Measurements from ENCODE around the gene SLC37A4.
"Not testable (repeated sequence)": the region's sequence is repeated elsewhere in the genome, so short reads cannot be mapped to it uniquely, and the experiment has no call there.

SLC37A4 gene

DNA sequence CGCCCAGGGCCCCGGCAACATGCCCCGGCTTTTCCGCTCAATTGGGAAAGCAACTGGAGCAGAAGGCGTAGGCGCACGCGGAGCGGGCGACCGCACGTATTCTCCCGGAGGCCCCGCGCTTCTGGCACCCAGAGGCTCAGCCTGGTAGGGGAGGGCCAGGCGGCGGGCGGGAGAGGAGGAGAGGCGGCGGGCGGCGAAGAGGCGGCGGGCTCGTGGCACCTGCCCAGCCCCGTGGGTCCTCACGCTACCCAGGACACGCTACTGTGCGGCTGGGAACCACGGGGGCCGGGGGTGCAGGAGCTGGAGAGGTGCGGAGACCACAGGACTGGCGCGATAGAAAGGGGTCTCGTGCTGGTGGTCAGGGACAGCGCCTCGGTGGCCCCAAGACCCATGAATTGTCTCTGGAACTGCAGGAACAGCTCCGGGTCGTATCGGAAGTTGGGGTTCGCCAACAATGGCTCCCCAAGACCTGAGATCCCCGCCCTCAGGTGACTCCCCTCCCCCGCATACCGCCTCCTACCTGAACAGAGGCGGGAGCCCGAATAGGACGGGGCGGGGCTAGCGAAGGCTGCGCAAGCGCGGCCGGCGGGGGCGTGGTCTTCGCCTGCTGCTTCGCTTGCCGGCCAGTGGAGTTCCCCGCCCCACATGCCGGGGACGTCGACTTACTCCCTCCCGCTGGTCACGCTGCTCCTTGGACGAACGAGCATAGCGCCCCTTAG is at the start of gene SLC37A4:
Gene SLC37A4, minus strand, starts transcription at position 549 of the 719 bp plus-strand sequence.
- H3K9ac ChIP-seq (ENCODE audit: low read depth, low read length) = peak within 1 kb of the TSS; percentile 82
- H3K4me1 ChIP-seq (ENCODE audit: insufficient read depth, low read length) = peaks cover 12% of the 10 kb centered on the region; the same call in 1 of the 2 replicates
- H3K9me3 ChIP-seq (ENCODE audit: control insufficient read depth, insufficient read depth, low read length) = no peaks in the 10 kb centered on the region
- peaks cover 8% of the 10 kb centered on the region for H3K36me3 ChIP-seq (ENCODE audit: insufficient read depth, low read length)

DNA sequence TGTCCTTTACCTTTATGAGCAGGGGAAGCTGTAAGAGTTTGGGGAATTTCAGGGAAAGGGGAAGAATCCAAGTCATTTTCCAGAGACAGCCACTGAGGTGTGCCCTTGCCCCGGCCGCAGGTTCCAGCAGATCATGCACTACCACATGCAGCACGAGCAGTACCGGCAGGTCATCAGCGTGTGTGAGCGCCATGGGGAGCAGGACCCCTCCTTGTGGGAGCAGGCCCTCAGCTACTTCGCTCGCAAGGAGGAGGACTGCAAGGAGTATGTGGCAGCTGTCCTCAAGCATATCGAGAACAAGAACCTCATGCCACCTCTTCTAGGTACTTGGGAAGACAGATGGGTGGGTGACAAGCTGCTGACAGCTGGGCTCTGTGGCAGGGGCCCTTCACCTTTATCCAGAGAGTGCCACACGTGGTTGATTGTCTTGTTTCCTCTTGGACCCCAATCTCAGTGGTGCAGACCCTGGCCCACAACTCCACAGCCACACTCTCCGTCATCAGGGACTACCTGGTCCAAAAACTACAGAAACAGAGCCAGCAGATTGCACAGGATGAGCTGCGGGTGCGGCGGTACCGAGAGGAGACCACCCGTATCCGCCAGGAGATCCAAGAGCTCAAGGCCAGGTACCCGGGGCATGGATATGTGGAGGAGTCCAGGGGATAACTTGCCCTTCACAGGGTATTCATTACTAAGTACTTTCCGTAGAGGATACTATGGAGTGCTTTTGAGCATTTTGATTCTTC is 48.2 kb upstream of the SLC37A4 start:
- Histone ChIP-seq H3K9ac (ENCODE audit: low read depth, low read length) (no peak overlapping the region), H3K4me1 (ENCODE audit: insufficient read depth, low read length) (no peaks in the 10 kb centered on the region), H3K9me3 (ENCODE audit: control insufficient read depth, insufficient read depth, low read length) (no peaks in the 10 kb centered on the region), H3K36me3 (ENCODE audit: insufficient read depth, low read length) (peaks cover 13% of the 10 kb centered on the region)

GRCh38 chr11:119077839-119078238 is 47.2 kb upstream of the SLC37A4 start:
- H3K9me3 ChIP-seq (ENCODE audit: control insufficient read depth, insufficient read depth, low read length) = no peaks in the 10 kb centered on the region
- H3K36me3 ChIP-seq (ENCODE audit: insufficient read depth, low read length) = peaks cover 19% of the 10 kb centered on the region
- no peak overlapping the region for H3K9ac ChIP-seq (ENCODE audit: low read depth, low read length)
- no peaks in the 10 kb centered on the region for H3K4me1 ChIP-seq (ENCODE audit: insufficient read depth, low read length)

DNA sequence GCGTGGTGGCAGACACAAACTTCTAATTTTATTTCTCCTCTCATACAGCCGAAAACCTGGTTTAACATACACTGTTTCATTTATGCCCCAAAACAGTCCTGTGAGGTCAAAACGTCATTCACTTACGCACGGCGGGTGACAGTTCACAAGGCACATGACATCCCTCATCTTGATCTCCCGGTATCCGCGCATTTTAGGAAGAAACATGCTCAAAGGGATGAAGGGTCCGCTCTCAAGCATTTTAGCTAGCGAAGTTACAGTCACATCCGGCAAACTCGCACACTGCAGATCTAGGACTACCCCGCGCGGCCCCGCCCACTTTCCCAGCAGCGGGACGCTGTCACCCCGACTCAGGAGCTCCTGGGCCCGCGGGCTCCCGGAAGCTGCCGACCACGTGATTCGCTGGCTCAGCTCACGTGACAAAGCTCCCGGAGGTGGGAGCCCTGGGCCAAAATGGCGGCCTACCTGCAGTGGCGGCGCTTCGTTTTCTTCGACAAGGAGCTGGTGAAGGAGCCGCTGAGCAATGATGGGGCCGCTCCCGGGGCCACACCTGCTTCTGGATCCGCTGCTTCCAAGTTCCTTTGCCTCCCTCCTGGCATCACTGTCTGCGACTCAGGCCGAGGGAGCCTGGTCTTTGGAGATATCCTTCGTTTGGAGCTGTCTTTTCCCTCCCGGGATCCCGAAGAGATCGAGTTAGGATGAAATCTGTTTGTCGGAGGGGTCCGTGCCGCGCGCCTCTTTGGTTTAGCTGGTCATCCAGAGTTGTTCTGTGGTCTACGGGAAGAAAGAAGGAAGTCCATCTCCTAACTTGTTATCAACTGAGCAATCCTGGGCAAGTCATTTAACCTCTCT is 36.9 kb upstream of the SLC37A4 start, which contains the start of gene VPS11:
Gene VPS11, plus strand, starts transcription at position 448 of the 852 bp plus-strand sequence. Its CDS starts 6 bp downstream, at position 454.
- Histone ChIP-seq H3K9me3 (ENCODE audit: control insufficient read depth, insufficient read depth, low read length) (no peaks in the 10 kb centered on the region), H3K9ac (ENCODE audit: low read depth, low read length) (peak within 1 kb of the TSS; percentile 82), H3K4me1 (ENCODE audit: insufficient read depth, low read length) (no peaks in the 10 kb centered on the region), H3K36me3 (ENCODE audit: insufficient read depth, low read length) (no peaks in the 10 kb centered on the region)

- no peaks in the 10 kb centered on the region for H3K36me3 ChIP-seq (ENCODE audit: insufficient read depth, low read length)
- H3K9ac ChIP-seq (ENCODE audit: low read depth, low read length) = no peak overlapping the region
- H3K4me1 ChIP-seq (ENCODE audit: insufficient read depth, low read length) = no peaks in the 10 kb centered on the region
Measured at GRCh38 chr11:119065369-119065768, 34.7 kb upstream of the SLC37A4 start.

GRCh38 chr11:119062779-119063178 is 32.1 kb upstream of the SLC37A4 start:
- H3K9ac ChIP-seq (ENCODE audit: low read depth, low read length) = no peak overlapping the region
- H3K9me3 ChIP-seq (ENCODE audit: control insufficient read depth, insufficient read depth, low read length) = no peaks in the 10 kb centered on the region
- no peaks in the 10 kb centered on the region for H3K4me1 ChIP-seq (ENCODE audit: insufficient read depth, low read length)
- no peaks in the 10 kb centered on the region for H3K36me3 ChIP-seq (ENCODE audit: insufficient read depth, low read length)

More at GRCh38 chr11:119065369-119065768, 34.7 kb upstream of the SLC37A4 start:
- H3K9me3 ChIP-seq (ENCODE audit: control insufficient read depth, insufficient read depth, low read length) = no peaks in the 10 kb centered on the region

DNA sequence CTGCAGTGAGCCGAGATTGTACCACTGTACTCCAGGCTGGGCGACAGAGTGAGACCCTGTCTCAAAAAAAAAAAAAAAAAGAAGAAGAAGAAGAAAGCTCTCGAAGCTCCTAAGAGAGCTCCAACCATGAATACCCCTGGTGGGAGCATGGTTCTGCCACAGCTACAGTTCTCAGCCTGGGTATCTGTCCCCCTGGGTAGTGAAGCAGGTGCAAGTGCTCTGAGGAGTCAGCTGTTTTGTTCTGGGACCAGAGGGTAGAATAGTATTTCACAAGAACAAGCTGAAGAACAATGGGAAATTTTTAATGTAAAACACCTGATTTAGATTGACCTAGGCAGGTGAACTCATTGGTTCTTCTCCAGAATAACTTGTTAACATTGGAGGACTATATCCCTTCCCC is 30.6 kb upstream of the SLC37A4 start:
- Histone ChIP-seq H3K9me3 (ENCODE audit: control insufficient read depth, insufficient read depth, low read length) (no peaks in the 10 kb centered on the region), H3K36me3 (ENCODE audit: insufficient read depth, low read length) (no peaks in the 10 kb centered on the region), H3K4me1 (ENCODE audit: insufficient read depth, low read length) (no peaks in the 10 kb centered on the region), H3K9ac (ENCODE audit: low read depth, low read length) (no peak overlapping the region)

GRCh38 chr11:119059128-119059527 is 28.5 kb upstream of the SLC37A4 start:
- H3K9me3 ChIP-seq (ENCODE audit: control insufficient read depth, insufficient read depth, low read length); H3K9ac ChIP-seq (ENCODE audit: low read depth, low read length); H3K4me1 ChIP-seq (ENCODE audit: insufficient read depth, low read length); H3K36me3 ChIP-seq (ENCODE audit: insufficient read depth, low read length): not testable (repeated sequence)

DNA sequence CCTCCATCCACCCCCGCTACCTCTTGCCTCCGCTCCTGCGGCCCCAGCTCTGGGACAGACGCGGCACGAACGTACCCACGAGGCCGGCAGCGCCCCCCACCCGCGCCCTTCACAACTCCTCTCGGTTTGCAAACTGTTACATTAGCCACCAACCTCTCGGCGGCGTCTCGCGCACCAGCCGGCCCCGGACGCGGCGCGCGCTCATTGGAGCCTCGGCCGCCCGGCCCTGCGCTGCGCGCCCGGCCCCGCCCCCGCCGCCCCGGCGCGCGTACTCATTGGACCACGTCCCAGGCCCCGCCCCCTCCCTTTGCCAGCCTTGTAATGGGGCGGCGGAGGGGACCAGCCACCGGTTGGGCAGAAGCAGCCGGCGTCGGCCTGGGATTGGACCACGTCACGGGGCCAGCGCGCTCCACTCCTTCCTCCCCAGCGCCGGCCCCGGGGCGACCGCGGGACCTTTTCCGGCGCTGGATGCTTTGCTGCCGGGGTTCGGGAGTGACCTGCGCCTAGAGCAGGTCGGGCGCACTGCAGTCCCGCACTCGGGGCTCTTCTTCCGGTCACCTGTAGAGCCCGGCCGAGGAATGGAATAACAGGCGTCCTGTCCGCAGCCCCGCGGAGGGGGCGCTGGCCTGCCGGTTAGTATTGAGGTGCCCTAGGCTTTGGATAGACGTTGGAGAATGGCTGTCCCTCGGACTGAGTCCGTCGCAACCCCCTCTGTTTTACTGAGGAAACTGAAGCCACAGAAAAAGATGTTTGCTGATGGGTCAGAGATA is 26.5 kb upstream of the SLC37A4 start, which contains the start of gene HYOU1:
Gene HYOU1, minus strand, starts transcription at position 206 of the 770 bp plus-strand sequence. CDS start 1,045 bp downstream, outside the sequence.
- peak within 1 kb of the TSS; percentile 96 for H3K9ac ChIP-seq (ENCODE audit: low read depth, low read length)
- peaks cover 16% of the 10 kb centered on the region for H3K36me3 ChIP-seq (ENCODE audit: insufficient read depth, low read length)
- no peaks in the 10 kb centered on the region for H3K9me3 ChIP-seq (ENCODE audit: control insufficient read depth, insufficient read depth, low read length)
- peaks cover 4% of the 10 kb centered on the region; the same call in 1 of the 2 replicates for H3K4me1 ChIP-seq (ENCODE audit: insufficient read depth, low read length)

- H3K4me1 ChIP-seq (ENCODE audit: insufficient read depth, low read length) = peaks cover 4% of the 10 kb centered on the region; the same call in 1 of the 2 replicates
- H3K9me3 ChIP-seq (ENCODE audit: control insufficient read depth, insufficient read depth, low read length) = no peaks in the 10 kb centered on the region
- peak overlapping the region; percentile 96 for H3K9ac ChIP-seq (ENCODE audit: low read depth, low read length)
Measured at GRCh38 chr11:119056421-119056999, 25.8 kb upstream of the SLC37A4 start.

GRCh38 chr11:119055901-119056300 is 25.2 kb upstream of the SLC37A4 start:
- Histone ChIP-seq H3K36me3 (ENCODE audit: insufficient read depth, low read length) (peaks cover 19% of the 10 kb centered on the region), H3K4me1 (ENCODE audit: insufficient read depth, low read length) (peaks cover 4% of the 10 kb centered on the region; the same call in 1 of the 2 replicates)

More at GRCh38 chr11:119056421-119056999, 25.8 kb upstream of the SLC37A4 start:
- H3K36me3 ChIP-seq (ENCODE audit: insufficient read depth, low read length) = peaks cover 16% of the 10 kb centered on the region

GRCh38 chr11:119054418-119054817 is 23.7 kb upstream of the SLC37A4 start:
- Histone ChIP-seq H3K9me3 (ENCODE audit: control insufficient read depth, insufficient read depth, low read length) (no peaks in the 10 kb centered on the region), H3K36me3 (ENCODE audit: insufficient read depth, low read length) (peaks cover 32% of the 10 kb centered on the region), H3K9ac (ENCODE audit: low read depth, low read length) (no peak overlapping the region), H3K4me1 (ENCODE audit: insufficient read depth, low read length) (peaks cover 4% of the 10 kb centered on the region; the same call in 1 of the 2 replicates)

More at GRCh38 chr11:119055901-119056300, 25.2 kb upstream of the SLC37A4 start:
- H3K9me3 ChIP-seq (ENCODE audit: control insufficient read depth, insufficient read depth, low read length) = no peaks in the 10 kb centered on the region
- H3K9ac ChIP-seq (ENCODE audit: low read depth, low read length) = peak overlapping the region; percentile 96; the same call in 1 of the 2 replicates

Data from ES-I3 (cell line).